KMS-11 (cell line): ENCODE measurements around the gene AHCYL1.

Source experiments
- H2AFZ ChIP-seq: fragments of 200-600 bp; sonication (generic); 2 replicates; pipeline ENCODE4 v1.6.1; 2016; ENCODE audit warnings: antibody characterized with exemption, mixed run types, low read depth
- H3K27ac ChIP-seq: fragments of 200-600 bp; sonication (generic); 2 replicates; pipeline ENCODE4 v1.6.1; 2016; ENCODE audit warnings: mild to moderate bottlenecking, mixed run types
- H3K27me3 ChIP-seq: fragments of 200-600 bp; sonication (generic); 2 replicates; pipeline ENCODE4 v1.6.1; 2017; ENCODE audit warnings: mild to moderate bottlenecking, low read depth, mixed run types, moderate library complexity; ENCODE audit not compliant: insufficient read depth
- H3K36me3 ChIP-seq: fragments of 200-600 bp; sonication (generic); 2 replicates; pipeline ENCODE4 v1.6.1; 2017; ENCODE audit warnings: mild to moderate bottlenecking, mixed run types; ENCODE audit not compliant: insufficient read depth
- H3K4me1 ChIP-seq: fragments of 200-600 bp; sonication (generic); 2 replicates; pipeline ENCODE4 v1.6.1; 2016; ENCODE audit warnings: mild to moderate bottlenecking, low read depth, mixed run types; ENCODE audit not compliant: poor library complexity, severe bottlenecking
- H3K4me2 ChIP-seq: fragments of 200-600 bp; sonication (generic); 2 replicates; pipeline ENCODE4 v1.7.0; 2016; ENCODE audit warnings: mild to moderate bottlenecking, mixed run types
- H3K4me3 ChIP-seq: fragments of 200-600 bp; sonication (generic); IDR thresholded peaks from 2 replicates; pipeline ENCODE4 v1.6.1; 2017; ENCODE audit warnings: low read depth, low read length, mixed read lengths; ENCODE audit not compliant: insufficient read depth
- H3K79me2 ChIP-seq: fragments of 200-600 bp; sonication (generic); 2 replicates; pipeline ENCODE4 v1.6.1; 2016; ENCODE audit warnings: low read depth, mixed run types; ENCODE audit not compliant: insufficient read depth
- H3K9ac ChIP-seq: fragments of 200-600 bp; sonication (generic); 2 replicates; pipeline ENCODE4 v1.6.1; 2016; ENCODE audit warnings: mild to moderate bottlenecking, mixed run types
- H4K20me1 ChIP-seq: fragments of 200-600 bp; sonication (generic); 2 replicates; pipeline ENCODE4 v1.6.1; 2016; ENCODE audit warnings: mild to moderate bottlenecking, mixed run types; ENCODE audit not compliant: insufficient read depth
- TF ChIP-seq, protein P1 (sequence below): fragments of 200-600 bp; sonication (generic); conservative IDR thresholded peaks from 2 replicates; pipeline ENCODE4 v1.6.1; 2017; ENCODE audit warnings: low read depth, mild to moderate bottlenecking, antibody characterized with exemption, low read length, moderate library complexity, mixed read lengths

AHCYL1 gene

GRCh38 chr1:109983380-109984189, 980 bp upstream of the AHCYL1 start:
- Histone ChIP-seq H3K4me3 (no peak overlapping the region), H3K36me3 (no peaks in the 10 kb centered on the region), H3K4me2 (peak overlapping the region; percentile 41), H3K9ac (no peak overlapping the region), H3K4me1 (peaks cover 58% of the 10 kb centered on the region), H3K27ac (no peak overlapping the region), H2AFZ (peak overlapping the region; percentile 81), H4K20me1 (no peaks in the 10 kb centered on the region), H3K27me3 (no peaks in the 10 kb centered on the region), H3K79me2 (peaks cover 31% of the 10 kb centered on the region; the same call in 1 of the 2 replicates)
- TF ChIP-seq, protein P1, sequence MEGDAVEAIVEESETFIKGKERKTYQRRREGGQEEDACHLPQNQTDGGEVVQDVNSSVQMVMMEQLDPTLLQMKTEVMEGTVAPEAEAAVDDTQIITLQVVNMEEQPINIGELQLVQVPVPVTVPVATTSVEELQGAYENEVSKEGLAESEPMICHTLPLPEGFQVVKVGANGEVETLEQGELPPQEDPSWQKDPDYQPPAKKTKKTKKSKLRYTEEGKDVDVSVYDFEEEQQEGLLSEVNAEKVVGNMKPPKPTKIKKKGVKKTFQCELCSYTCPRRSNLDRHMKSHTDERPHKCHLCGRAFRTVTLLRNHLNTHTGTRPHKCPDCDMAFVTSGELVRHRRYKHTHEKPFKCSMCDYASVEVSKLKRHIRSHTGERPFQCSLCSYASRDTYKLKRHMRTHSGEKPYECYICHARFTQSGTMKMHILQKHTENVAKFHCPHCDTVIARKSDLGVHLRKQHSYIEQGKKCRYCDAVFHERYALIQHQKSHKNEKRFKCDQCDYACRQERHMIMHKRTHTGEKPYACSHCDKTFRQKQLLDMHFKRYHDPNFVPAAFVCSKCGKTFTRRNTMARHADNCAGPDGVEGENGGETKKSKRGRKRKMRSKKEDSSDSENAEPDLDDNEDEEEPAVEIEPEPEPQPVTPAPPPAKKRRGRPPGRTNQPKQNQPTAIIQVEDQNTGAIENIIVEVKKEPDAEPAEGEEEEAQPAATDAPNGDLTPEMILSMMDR, result no peak

DNA sequence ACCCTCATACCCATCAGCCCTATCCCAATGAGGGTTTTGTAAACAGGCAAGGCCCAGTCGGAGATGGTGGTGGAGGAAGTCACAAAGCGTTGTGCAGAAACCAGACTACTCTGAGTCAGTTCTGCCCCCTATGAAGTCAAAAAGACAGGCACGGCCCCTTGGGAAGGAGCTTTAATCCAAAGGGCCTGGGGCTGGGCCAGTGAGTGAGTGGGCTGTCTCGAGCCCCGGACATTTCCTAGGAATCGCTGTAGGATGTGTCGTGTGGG, 442 bp upstream of the AHCYL1 start:
- Histone ChIP-seq H2AFZ (peak overlapping the region; percentile 81), H3K4me3 (no peak overlapping the region), H4K20me1 (no peaks in the 10 kb centered on the region), H3K27me3 (no peaks in the 10 kb centered on the region), H3K4me1 (peaks cover 53% of the 10 kb centered on the region), H3K79me2 (peaks cover 31% of the 10 kb centered on the region; the same call in 1 of the 2 replicates), H3K36me3 (no peaks in the 10 kb centered on the region), H3K9ac (no peak overlapping the region), H3K4me2 (peak overlapping the region; percentile 41), H3K27ac (no peak overlapping the region)
- TF ChIP-seq, protein P1, result no peak

- peak overlapping the region; percentile 81 for H2AFZ ChIP-seq
- H3K4me2 ChIP-seq, result peak overlapping the region; percentile 100
- peaks cover 58% of the 10 kb centered on the region for H3K4me1 ChIP-seq
- H3K36me3 ChIP-seq, result no peaks in the 10 kb centered on the region
- peak overlapping the region; percentile 96 for H3K4me3 ChIP-seq
- H3K79me2 ChIP-seq, result peaks cover 41% of the 10 kb centered on the region; the same call in 1 of the 2 replicates
- TF ChIP-seq, protein P1, result no peak
- H4K20me1 ChIP-seq, result no peaks in the 10 kb centered on the region
- H3K9ac ChIP-seq, result peak overlapping the region; percentile 80
- H3K27ac ChIP-seq, result no peak overlapping the region; the same call in 1 of the 2 replicates
- H3K27me3 ChIP-seq, result no peaks in the 10 kb centered on the region
These were observed 885 bp downstream of the AHCYL1 start for GRCh38 chr1:109985247-109986053.

GRCh38 chr1:109986054-109986444, 1.5 kb downstream of the AHCYL1 start:
- H2AFZ ChIP-seq, result no peak overlapping the region
- peaks cover 57% of the 10 kb centered on the region for H3K4me1 ChIP-seq
- H4K20me1 ChIP-seq, result no peaks in the 10 kb centered on the region
- H3K4me3 ChIP-seq, result no peak overlapping the region
- TF ChIP-seq, protein P1, result no peak
- H3K9ac ChIP-seq, result no peak overlapping the region
- H3K36me3 ChIP-seq, result no peaks in the 10 kb centered on the region
- H3K79me2 ChIP-seq, result peaks cover 41% of the 10 kb centered on the region; the same call in 1 of the 2 replicates
- no peaks in the 10 kb centered on the region for H3K27me3 ChIP-seq
- H3K4me2 ChIP-seq, result peak overlapping the region; percentile 100
- no peak overlapping the region for H3K27ac ChIP-seq
